Measurements from ENCODE around the gene RMND5A. TPM values are rescaled to one million over a fixed set of nuclear protein-coding genes. Genes with fewer than 3 reads are reported as not detected.
"Not testable (repeated sequence)": the region's sequence is repeated elsewhere in the genome, so short reads cannot be mapped to it uniquely, and the experiment has no call there.

The RMND5A gene, protein sequence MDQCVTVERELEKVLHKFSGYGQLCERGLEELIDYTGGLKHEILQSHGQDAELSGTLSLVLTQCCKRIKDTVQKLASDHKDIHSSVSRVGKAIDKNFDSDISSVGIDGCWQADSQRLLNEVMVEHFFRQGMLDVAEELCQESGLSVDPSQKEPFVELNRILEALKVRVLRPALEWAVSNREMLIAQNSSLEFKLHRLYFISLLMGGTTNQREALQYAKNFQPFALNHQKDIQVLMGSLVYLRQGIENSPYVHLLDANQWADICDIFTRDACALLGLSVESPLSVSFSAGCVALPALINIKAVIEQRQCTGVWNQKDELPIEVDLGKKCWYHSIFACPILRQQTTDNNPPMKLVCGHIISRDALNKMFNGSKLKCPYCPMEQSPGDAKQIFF
- total RNA-seq (2022) (59.9 and 61.5 TPM in 2 replicates), Bru-seq, nascent RNA (percentile 84 among the genes with signal in this experiment), BruChase-seq, experiment 1, labeled RNA remaining after a 2-hour chase (percentile 91 among the genes with signal in this experiment), BruChase-seq, experiment 2, labeled RNA remaining after a 6-hour chase (percentile 96 among the genes with signal in this experiment)
- long read RNA-seq, full-length matches to known transcripts = 37 of 60 reads
- long read RNA-seq, partial matches to known transcripts = 1 of 60 reads
- long read RNA-seq, other reads (novel, unspliced or antisense) = 22 of 60 reads

DNA sequence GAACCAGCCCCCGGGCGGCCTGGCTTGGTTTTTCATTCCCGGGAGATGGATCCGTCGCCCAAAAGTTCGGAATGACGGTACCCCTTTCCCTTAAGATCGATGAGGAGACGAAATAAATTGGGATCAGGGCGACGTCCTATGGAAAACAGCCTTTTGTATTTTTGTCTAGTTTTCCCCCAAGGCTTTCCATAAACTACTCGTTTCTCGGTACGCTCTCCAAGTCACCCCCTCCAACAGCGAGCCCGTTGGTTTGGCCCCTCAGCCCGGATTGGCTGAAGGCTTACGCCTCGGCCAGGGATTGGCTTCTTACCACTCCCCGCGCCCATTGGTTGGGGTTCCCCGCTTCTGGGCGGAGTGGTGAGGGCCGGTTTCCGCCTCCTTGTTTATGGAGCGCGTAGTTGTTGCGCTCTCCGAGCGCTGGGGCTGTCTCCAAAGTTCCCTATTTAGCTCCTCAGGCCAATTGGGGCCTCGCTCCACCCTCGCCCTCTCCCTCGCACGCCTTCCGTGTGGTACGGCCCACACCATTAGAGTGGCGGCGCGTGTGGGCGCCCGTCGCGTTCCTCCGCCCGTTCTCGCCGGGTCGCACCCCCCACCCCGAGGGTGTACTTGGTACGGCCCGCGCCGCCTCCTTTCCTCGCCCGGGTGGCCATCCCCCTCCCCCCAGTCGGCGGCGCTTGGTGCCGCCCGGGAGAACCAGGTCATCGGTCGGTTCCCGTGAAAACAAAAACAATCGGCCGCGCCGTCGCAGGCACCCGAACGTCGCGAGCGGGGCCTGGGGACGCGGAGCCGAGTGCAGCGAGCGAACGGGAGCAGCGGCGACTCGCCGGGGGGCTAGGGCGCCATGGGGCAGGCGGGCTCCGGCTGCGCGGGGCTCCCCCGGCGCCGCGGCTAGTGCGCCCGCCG lies at the start of gene RMND5A:
Gene RMND5A, plus strand, starts transcription at position 655 of the 903 bp plus-strand sequence. CDS start 377 bp downstream, outside the sequence.
- H3K36me3 Mint-ChIP-seq (ENCODE audit: insufficient read depth, unreplicated experiment); H3K27me3 ChIP-seq (replicated peaks; ENCODE audit: control insufficient read depth, insufficient read depth, low read length); BruUV-seq (replicated peaks); H3K27me3 Mint-ChIP-seq (ENCODE audit: insufficient read depth, unreplicated experiment); H3K4me1 Mint-ChIP-seq (ENCODE audit: low read depth, unreplicated experiment); H3K36me3 ChIP-seq (ENCODE audit: control insufficient read depth, insufficient read depth, low read length); H3K9me3 Mint-ChIP-seq (ENCODE audit: unreplicated experiment); intact Hi-C loops (cut with micrococcal nuclease; ENCODE audit: unreplicated experiment); POLR2A ChIA-PET; H3K4me1 ChIP-seq; CTCF ChIA-PET; H3K9me3 ChIP-seq: not testable (repeated sequence)
- peak; percentile 98 for DNase-seq
- H3K4me3 Mint-ChIP-seq (ENCODE audit: unreplicated experiment) = peak within 1 kb of the TSS; percentile 74
- peak within 1 kb of the TSS; percentile 75 for H3K4me3 ChIP-seq (ENCODE audit: low read depth, low read length)
- H3K27ac Mint-ChIP-seq (ENCODE audit: unreplicated experiment) = peak within 1 kb of the TSS; percentile 82

DNA sequence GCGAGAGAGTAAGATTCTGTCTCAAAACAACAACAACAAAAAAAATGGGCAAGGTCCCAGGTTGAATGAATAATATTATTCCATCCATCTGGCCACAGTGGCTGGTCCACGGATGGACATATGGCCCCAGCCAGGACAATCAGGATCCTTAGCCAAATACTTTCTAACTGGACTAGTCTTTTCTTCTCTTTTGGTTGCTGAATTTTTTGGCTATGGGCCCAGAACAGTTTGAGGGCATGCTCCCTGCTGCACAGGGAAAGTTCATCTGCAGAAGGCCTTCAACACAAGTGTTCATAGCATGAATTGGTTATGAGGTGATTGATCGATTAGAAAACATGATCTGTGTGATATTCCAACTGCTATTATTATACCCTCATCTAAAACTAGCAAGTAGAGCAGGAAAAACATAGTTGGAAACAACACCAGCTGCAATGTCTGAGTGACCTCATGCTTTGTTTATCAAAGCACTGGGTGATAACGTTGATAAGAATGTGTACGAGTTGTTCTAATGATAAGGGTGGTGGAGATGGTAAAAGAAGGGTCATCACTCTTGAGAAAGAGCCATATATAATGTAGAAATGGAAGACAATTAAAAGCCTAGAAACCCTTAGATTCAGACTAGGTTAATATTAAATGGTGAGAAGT lies 48.6 kb upstream of the RMND5A start:
- Histone ChIP-seq H3K36me3 (ENCODE audit: control insufficient read depth, insufficient read depth, low read length) (no peaks in the 10 kb centered on the region), H3K9me3 (0 out of 2 replicates have a peak, but pooled peaks cover 3% of the 10 kb centered on the region), H3K4me1 (peaks cover 19% of the 10 kb centered on the region), H3K27me3 (replicated peaks; ENCODE audit: control insufficient read depth, insufficient read depth, low read length) (no peaks in the 10 kb centered on the region), H3K4me3 (ENCODE audit: low read depth, low read length) (no peak overlapping the region)
- Mint-ChIP-seq H3K27ac (ENCODE audit: unreplicated experiment) (no peak overlapping the region), H3K9me3 (ENCODE audit: unreplicated experiment) (peaks cover 6% of the 10 kb centered on the region), H3K4me1 (ENCODE audit: low read depth, unreplicated experiment) (peaks cover 25% of the 10 kb centered on the region), H3K4me3 (ENCODE audit: unreplicated experiment) (no peak overlapping the region), H3K27me3 (ENCODE audit: insufficient read depth, unreplicated experiment) (no peaks in the 10 kb centered on the region), H3K36me3 (ENCODE audit: insufficient read depth, unreplicated experiment) (no peaks in the 10 kb centered on the region)
- TF ChIP-seq, protein P1, sequence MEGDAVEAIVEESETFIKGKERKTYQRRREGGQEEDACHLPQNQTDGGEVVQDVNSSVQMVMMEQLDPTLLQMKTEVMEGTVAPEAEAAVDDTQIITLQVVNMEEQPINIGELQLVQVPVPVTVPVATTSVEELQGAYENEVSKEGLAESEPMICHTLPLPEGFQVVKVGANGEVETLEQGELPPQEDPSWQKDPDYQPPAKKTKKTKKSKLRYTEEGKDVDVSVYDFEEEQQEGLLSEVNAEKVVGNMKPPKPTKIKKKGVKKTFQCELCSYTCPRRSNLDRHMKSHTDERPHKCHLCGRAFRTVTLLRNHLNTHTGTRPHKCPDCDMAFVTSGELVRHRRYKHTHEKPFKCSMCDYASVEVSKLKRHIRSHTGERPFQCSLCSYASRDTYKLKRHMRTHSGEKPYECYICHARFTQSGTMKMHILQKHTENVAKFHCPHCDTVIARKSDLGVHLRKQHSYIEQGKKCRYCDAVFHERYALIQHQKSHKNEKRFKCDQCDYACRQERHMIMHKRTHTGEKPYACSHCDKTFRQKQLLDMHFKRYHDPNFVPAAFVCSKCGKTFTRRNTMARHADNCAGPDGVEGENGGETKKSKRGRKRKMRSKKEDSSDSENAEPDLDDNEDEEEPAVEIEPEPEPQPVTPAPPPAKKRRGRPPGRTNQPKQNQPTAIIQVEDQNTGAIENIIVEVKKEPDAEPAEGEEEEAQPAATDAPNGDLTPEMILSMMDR (IDR thresholded peaks at IDR 0.05; ENCODE audit: insufficient read depth in 1 of 2, low read depth in 1 of 2, low read length in 1 of 2, severe bottlenecking in 1 of 2, unreplicated experiment in 1 of 2) = no peak
- intact Hi-C loops (cut with micrococcal nuclease; ENCODE audit: unreplicated experiment) = loop anchor here (1.0 to 10.0 kb wide), 3 partner anchors 48 to 157 kb away; partner anchors contain the start of genes CHMP3 and RNF103
- BruUV-seq (replicated peaks) = no TSS peak
- DNase-seq = peak in 1 of 2 experiments; percentile 45
- ChIA-PET POLR2A (no interaction called here), CTCF (no interaction called here)

DNA sequence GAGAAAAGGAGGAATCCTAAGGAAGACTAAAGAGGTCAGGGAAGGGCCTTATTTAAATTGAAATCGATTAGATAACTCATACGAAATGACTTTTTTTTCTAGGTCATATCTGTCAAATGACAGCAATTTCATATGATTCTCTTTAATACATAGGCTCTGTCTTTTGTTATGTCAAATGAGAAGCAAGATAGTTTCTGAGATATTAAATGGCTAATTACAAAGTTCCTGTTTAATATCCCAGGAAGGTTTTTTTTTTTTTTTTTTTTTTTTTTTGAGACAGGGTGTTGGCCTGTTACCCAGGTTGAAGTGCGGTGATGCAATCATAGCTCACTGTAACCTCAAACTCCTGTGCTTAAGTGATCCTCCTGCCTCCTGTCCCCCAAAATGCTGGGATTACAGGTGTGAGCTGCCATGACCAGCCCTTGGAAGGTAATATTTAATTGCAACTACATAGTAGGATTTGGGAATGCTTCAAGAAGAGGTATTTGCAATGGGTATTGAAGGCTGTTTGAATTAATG lies 48.0 kb upstream of the RMND5A start:
- DNase-seq = no peak
- POLR2A ChIA-PET = no interaction called here
- Mint-ChIP-seq H3K36me3 (ENCODE audit: insufficient read depth, unreplicated experiment) (no peaks in the 10 kb centered on the region), H3K27me3 (ENCODE audit: insufficient read depth, unreplicated experiment) (no peaks in the 10 kb centered on the region), H3K9me3 (ENCODE audit: unreplicated experiment) (no peaks in the 10 kb centered on the region), H3K4me1 (ENCODE audit: low read depth, unreplicated experiment) (peaks cover 25% of the 10 kb centered on the region), H3K4me3 (ENCODE audit: unreplicated experiment) (no peak overlapping the region), H3K27ac (ENCODE audit: unreplicated experiment) (no peak overlapping the region)
- H3K9me3 ChIP-seq = 0 out of 2 replicates have a peak, but pooled peaks cover 3% of the 10 kb centered on the region
- peaks cover 19% of the 10 kb centered on the region for H3K4me1 ChIP-seq
- no peaks in the 10 kb centered on the region for H3K27me3 ChIP-seq (replicated peaks; ENCODE audit: control insufficient read depth, insufficient read depth, low read length)
- TF ChIP-seq, protein P1 (IDR thresholded peaks at IDR 0.05; ENCODE audit: insufficient read depth in 1 of 2, low read depth in 1 of 2, low read length in 1 of 2, severe bottlenecking in 1 of 2, unreplicated experiment in 1 of 2) = no peak
- CTCF ChIA-PET = no interaction called here
- H3K4me3 ChIP-seq (ENCODE audit: low read depth, low read length) = no peak overlapping the region
- H3K36me3 ChIP-seq (ENCODE audit: control insufficient read depth, insufficient read depth, low read length) = no peaks in the 10 kb centered on the region
- intact Hi-C loops (cut with micrococcal nuclease; ENCODE audit: unreplicated experiment) = loop anchor here (5.0 to 10.0 kb wide), 2 partner anchors 110 to 157 kb away; partner anchors contain the start of gene CHMP3
- BruUV-seq (replicated peaks) = no TSS peak

Data from Caco-2 (cell line).